ENCODE results near the gene CARD19. TPM values are rescaled to one million over a fixed set of nuclear protein-coding genes. Genes with fewer than 3 reads are reported as not detected.

Gene CARD19
- total and polyA plus RNA-seq, 9 donors = 5.0 to 67.6 (median 44.7) TPM

DNA sequence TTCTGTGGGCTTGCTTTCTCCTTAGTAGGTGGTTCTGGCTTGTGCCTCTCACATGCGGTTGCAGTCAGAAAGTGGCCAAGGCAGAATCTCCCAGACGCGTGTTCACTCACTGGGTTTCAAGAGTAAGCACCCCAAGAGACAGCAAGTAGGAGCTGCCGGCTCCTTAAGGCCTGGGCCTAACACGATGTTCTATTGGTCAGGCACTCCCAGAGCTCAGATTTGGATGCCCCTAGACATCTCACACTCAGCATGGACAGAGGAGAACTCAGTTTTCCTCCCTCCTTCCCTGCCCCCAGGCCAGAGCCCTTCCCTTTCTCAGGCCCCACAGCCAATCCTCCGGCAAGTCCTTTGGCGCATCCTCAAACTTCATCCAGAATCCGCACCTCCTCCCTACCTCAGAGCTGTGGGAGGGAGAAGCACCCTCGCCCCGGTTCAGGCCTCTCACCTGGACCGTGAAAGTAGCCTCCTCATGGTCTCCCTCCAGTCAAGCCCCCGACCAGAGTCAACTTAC is 6.5 kb upstream of the CARD19 start:
- WGBS, 3 donors = 61 to 65% (median 63%) methylated on average over 12 of the region's 12 CpGs
- Histone ChIP-seq H3K36me3 (no peaks in the 10 kb centered on the region), H3K27ac (no peak overlapping the region), H3K27me3 (no peaks in the 10 kb centered on the region), H3K9me3 (no peaks in the 10 kb centered on the region), H3K4me3 (no peak overlapping the region), H3K4me1 (ENCODE audit: insufficient read depth) (peaks cover 2% of the 10 kb centered on the region)
- no peak for TF ChIP-seq EP300 (IDR thresholded peaks at IDR 0.05)
- TF ChIP-seq, protein P1, sequence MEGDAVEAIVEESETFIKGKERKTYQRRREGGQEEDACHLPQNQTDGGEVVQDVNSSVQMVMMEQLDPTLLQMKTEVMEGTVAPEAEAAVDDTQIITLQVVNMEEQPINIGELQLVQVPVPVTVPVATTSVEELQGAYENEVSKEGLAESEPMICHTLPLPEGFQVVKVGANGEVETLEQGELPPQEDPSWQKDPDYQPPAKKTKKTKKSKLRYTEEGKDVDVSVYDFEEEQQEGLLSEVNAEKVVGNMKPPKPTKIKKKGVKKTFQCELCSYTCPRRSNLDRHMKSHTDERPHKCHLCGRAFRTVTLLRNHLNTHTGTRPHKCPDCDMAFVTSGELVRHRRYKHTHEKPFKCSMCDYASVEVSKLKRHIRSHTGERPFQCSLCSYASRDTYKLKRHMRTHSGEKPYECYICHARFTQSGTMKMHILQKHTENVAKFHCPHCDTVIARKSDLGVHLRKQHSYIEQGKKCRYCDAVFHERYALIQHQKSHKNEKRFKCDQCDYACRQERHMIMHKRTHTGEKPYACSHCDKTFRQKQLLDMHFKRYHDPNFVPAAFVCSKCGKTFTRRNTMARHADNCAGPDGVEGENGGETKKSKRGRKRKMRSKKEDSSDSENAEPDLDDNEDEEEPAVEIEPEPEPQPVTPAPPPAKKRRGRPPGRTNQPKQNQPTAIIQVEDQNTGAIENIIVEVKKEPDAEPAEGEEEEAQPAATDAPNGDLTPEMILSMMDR (IDR thresholded peaks at IDR 0.05) = no peak
- no peak for TF ChIP-seq POLR2A (IDR thresholded peaks at IDR 0.05)
- DNase-seq = peak; percentile 11 to 26 (median 14)
- intact Hi-C loops (cut with DNase I) = no loop called here

DNA sequence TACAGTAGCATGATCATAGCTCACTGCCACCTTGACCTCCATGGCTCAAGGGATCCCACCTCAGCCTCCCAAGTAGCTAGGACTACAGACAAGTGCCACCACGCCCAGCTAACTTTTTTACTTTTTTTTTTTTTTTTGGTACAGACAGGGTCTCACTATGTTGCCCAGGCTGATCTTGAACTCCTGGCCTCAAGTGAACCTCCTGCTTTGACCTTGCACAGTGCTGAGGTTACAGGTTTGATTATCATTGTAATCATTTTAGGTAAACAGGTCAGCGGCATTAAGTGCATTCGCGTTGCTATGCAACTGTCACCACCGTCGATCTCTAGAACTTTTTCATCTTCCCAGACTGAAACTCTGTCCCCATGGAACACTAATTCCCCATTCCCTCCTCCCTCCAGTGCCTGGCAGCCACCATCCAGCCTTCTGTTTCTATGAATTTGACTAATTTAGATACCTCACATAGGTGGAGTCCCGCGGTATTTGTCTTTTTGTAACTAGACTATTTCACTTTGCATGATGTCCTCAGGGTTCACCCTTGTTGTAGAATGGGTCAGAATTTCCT is 5.8 kb upstream of the CARD19 start:
- H3K9me3 ChIP-seq = no peaks in the 10 kb centered on the region
- H3K27me3 ChIP-seq = no peaks in the 10 kb centered on the region
- peaks cover 2% of the 10 kb centered on the region for H3K4me1 ChIP-seq (ENCODE audit: insufficient read depth)
- no peak overlapping the region for H3K4me3 ChIP-seq
- WGBS, 3 donors = 84 to 91% (median 91%) methylated on average over 8 of the region's 8 CpGs
- peak in 4 of 5 donors; percentile 2 to 14 (median 6) for DNase-seq
- TF ChIP-seq POLR2A (IDR thresholded peaks at IDR 0.05) (no peak), EP300 (IDR thresholded peaks at IDR 0.05) (no peak)
- TF ChIP-seq, protein P1 (IDR thresholded peaks at IDR 0.05) = no peak
- H3K27ac ChIP-seq = no peak overlapping the region
- intact Hi-C loops (cut with DNase I) = loop anchor here in 2 of 4 donors (5.0 to 10.0 kb wide), 3 partner anchors 33 to 365 kb away; partner anchors contain the start of genes FAM120A (in 1 of the 2), FAM120AOS (in 1 of the 2) and SUSD3 (in 1 of the 2)
- no peaks in the 10 kb centered on the region for H3K36me3 ChIP-seq

DNA sequence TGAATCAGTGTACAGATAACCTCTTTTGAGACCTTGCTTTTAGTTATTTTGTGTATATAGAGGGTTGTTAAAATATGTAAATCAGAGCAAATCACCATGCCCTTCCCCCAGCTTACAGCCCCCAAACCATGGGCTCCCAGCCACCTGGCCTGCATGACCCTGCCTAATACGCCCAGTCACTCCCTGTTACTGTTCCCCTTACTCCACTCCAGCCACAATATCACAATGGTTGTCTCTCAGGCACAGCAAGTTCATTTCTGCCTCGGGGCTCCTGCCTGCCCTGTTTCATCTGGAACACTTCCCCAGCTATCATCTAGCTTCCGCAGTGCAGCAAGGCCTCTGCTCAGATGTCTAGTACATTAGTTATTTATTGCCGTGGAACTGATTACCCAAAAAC is 5.0 kb upstream of the CARD19 start:
- WGBS, 3 donors = 69 to 73% (median 71%) methylated on average over 4 of the region's 4 CpGs
- H3K4me3 ChIP-seq = no peak overlapping the region
- peak; percentile 4 to 22 (median 12) for DNase-seq
- no peaks in the 10 kb centered on the region for H3K27me3 ChIP-seq
- H3K36me3 ChIP-seq = no peaks in the 10 kb centered on the region
- no peak overlapping the region for H3K27ac ChIP-seq
- TF ChIP-seq, protein P1 (IDR thresholded peaks at IDR 0.05) = no peak
- TF ChIP-seq POLR2A (IDR thresholded peaks at IDR 0.05) = no peak
- no peak for TF ChIP-seq EP300 (IDR thresholded peaks at IDR 0.05)
- H3K4me1 ChIP-seq (ENCODE audit: insufficient read depth) = peaks cover 2% of the 10 kb centered on the region
- intact Hi-C loops (cut with DNase I) = loop anchor here in 2 of 4 donors (5.0 to 10.0 kb wide), 3 partner anchors 34 to 364 kb away; partner anchors contain the start of genes FAM120A (in 1 of the 2), FAM120AOS (in 1 of the 2) and SUSD3 (in 1 of the 2)
- H3K9me3 ChIP-seq = no peaks in the 10 kb centered on the region

DNA sequence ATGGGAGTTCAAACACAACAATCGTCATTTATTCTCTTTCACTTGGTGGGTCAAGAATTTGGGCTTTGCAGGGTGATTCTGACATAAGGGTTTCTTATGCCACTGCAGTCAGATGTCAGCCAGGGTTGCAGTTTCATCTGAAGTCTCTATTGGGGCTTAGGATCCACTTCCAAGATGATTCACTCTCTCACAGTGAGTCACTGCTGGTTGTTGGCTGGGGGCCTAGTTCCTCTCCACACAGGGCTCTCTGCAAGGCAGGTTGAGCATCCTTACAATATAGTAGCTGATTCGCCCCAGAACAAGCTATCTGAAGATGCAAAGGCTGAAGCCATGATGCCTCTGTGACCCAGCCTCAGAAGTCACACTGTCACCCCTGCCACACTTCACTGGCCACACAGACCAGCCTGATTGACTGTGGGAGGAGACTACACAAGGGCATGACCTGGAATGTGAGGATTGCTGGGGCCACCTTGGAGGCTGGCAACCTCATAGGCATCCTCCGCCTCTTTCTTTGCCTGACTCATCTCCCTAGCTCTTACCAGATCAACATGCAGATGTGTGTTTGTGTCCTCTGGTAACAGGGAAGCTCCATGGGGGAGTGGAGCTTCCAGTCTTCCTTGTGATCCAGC is 4.5 kb upstream of the CARD19 start:
- WGBS, 3 donors = 47 to 61% (median 50%) methylated on average over 3 of the region's 3 CpGs
- H3K9me3 ChIP-seq = no peaks in the 10 kb centered on the region
- no peak overlapping the region for H3K4me3 ChIP-seq
- no peaks in the 10 kb centered on the region for H3K36me3 ChIP-seq
- no peaks in the 10 kb centered on the region for H3K27me3 ChIP-seq
- peaks cover 2% of the 10 kb centered on the region for H3K4me1 ChIP-seq (ENCODE audit: insufficient read depth)
- H3K27ac ChIP-seq = no peak overlapping the region
- intact Hi-C loops (cut with DNase I) = loop anchor here in 2 of 4 donors (5.0 to 10.0 kb wide), 3 partner anchors 34 to 363 kb away; partner anchors contain the start of genes FAM120A (in 1 of the 2), FAM120AOS (in 1 of the 2) and SUSD3 (in 1 of the 2)
- DNase-seq = peak; percentile 62 to 72 (median 71)
- no peak for TF ChIP-seq EP300 (IDR thresholded peaks at IDR 0.05)
- no peak for TF ChIP-seq POLR2A (IDR thresholded peaks at IDR 0.05)
- TF ChIP-seq, protein P1 (IDR thresholded peaks at IDR 0.05) = no peak

All from ovary (tissue), 9 donors.